ENCODE measurements around the gene LAPTM4A. TPM values are rescaled to one million over a fixed set of nuclear protein-coding genes. Genes with fewer than 3 reads are reported as not detected.

The LAPTM4A gene
- total RNA-seq, 1 donor from 2014 or later, result 300 TPM

- TF ChIP-seq CTCF (IDR thresholded peaks at IDR 0.05; ENCODE audit: insufficient read depth, low read depth, low read length), result no peak
- no peak for TF ChIP-seq EZH2 (IDR thresholded peaks at IDR 0.05; ENCODE audit: insufficient read depth, low read length)
- Histone ChIP-seq H3K9ac (ENCODE audit: low read length) (no peak overlapping the region), H4K20me1 (ENCODE audit: insufficient read depth, low read length) (peaks cover 70% of the 10 kb centered on the region), H3K36me3 (ENCODE audit: insufficient read depth, low read length) (peaks cover 70% of the 10 kb centered on the region), H3K4me1 (ENCODE audit: insufficient read depth, low read length) (no peaks in the 10 kb centered on the region), H3K27me3 (ENCODE audit: insufficient read depth, low read length) (no peaks in the 10 kb centered on the region), H3K27ac (ENCODE audit: low read depth, low read length) (no peak overlapping the region), H3K79me2 (ENCODE audit: insufficient read depth, low read length) (peaks cover 30% of the 10 kb centered on the region), H3K4me3 (ENCODE audit: insufficient read depth, low read depth, low read length) (no peak overlapping the region), H2AFZ (ENCODE audit: low read depth, low read length) (no peak overlapping the region), H3K4me2 (ENCODE audit: low read length) (no peak overlapping the region), H3K9me3 (ENCODE audit: insufficient read depth, low read depth, low read length) (no peaks in the 10 kb centered on the region)
- Mint-ChIP-seq H3K27ac (ENCODE audit: unreplicated experiment) (no peak overlapping the region), H3K9me3 (ENCODE audit: unreplicated experiment) (no peaks in the 10 kb centered on the region), H3K4me1 (ENCODE audit: low read depth, unreplicated experiment) (peaks cover 9% of the 10 kb centered on the region), H3K4me3 (ENCODE audit: unreplicated experiment) (no peak overlapping the region), H3K27me3 (ENCODE audit: low read depth, unreplicated experiment) (no peaks in the 10 kb centered on the region), H3K36me3 (ENCODE audit: low read depth, unreplicated experiment) (peaks cover 51% of the 10 kb centered on the region)
- FAIRE-seq, result no peak
- no peak for DNase-seq (ENCODE audit: low read depth)
These were observed 17.2 kb downstream of the LAPTM4A start for GRCh38 chr2:20034218-20034617.

GRCh38 chr2:20033322-20033721, 18.1 kb downstream of the LAPTM4A start:
- FAIRE-seq, result no peak
- DNase-seq (ENCODE audit: low read depth), result no peak
- peaks cover 24% of the 10 kb centered on the region for H3K79me2 ChIP-seq (ENCODE audit: insufficient read depth, low read length)

More at GRCh38 chr2:20033322-20033721, 18.1 kb downstream of the LAPTM4A start:
- Mint-ChIP-seq H3K36me3 (ENCODE audit: low read depth, unreplicated experiment) (peaks cover 57% of the 10 kb centered on the region), H3K4me1 (ENCODE audit: low read depth, unreplicated experiment) (peaks cover 15% of the 10 kb centered on the region), H3K27me3 (ENCODE audit: low read depth, unreplicated experiment) (no peaks in the 10 kb centered on the region), H3K27ac (ENCODE audit: unreplicated experiment) (no peak overlapping the region), H3K4me3 (ENCODE audit: unreplicated experiment) (no peak overlapping the region), H3K9me3 (ENCODE audit: unreplicated experiment) (no peaks in the 10 kb centered on the region)
- Histone ChIP-seq H3K36me3 (ENCODE audit: insufficient read depth, low read length) (peaks cover 70% of the 10 kb centered on the region), H3K4me3 (ENCODE audit: insufficient read depth, low read depth, low read length) (no peak overlapping the region), H3K9ac (ENCODE audit: low read length) (no peak overlapping the region), H3K27ac (ENCODE audit: low read depth, low read length) (no peak overlapping the region), H3K27me3 (ENCODE audit: insufficient read depth, low read length) (no peaks in the 10 kb centered on the region), H3K4me1 (ENCODE audit: insufficient read depth, low read length) (no peaks in the 10 kb centered on the region), H3K4me2 (ENCODE audit: low read length) (no peak overlapping the region), H4K20me1 (ENCODE audit: insufficient read depth, low read length) (peaks cover 66% of the 10 kb centered on the region), H2AFZ (ENCODE audit: low read depth, low read length) (no peak overlapping the region), H3K9me3 (ENCODE audit: insufficient read depth, low read depth, low read length) (no peaks in the 10 kb centered on the region)
- TF ChIP-seq EZH2 (IDR thresholded peaks at IDR 0.05; ENCODE audit: insufficient read depth, low read length) (no peak), CTCF (IDR thresholded peaks at IDR 0.05; ENCODE audit: insufficient read depth, low read depth, low read length) (no peak)
